Activated naive CD8-positive, alpha-beta T cell (primary cell): ENCODE measurements around the gene SLC36A3.
"Not testable (repeated sequence)": the region's sequence is repeated elsewhere in the genome, so short reads cannot be mapped to it uniquely, and the experiment has no call there.

ENCODE experiments used
- H3K27ac Mint-ChIP-seq: one replicate; pipeline ENCODE4 v1.8.0; 2021; ENCODE audit warnings: mixed read lengths
- H3K27me3 Mint-ChIP-seq: one replicate; pipeline ENCODE4 v1.8.0; 2021; ENCODE audit warnings: mixed read lengths
- H3K36me3 Mint-ChIP-seq: one replicate; pipeline ENCODE4 v1.8.0; 2021; ENCODE audit warnings: mixed read lengths
- H3K4me1 Mint-ChIP-seq: one replicate; pipeline ENCODE4 v1.8.0; 2021; ENCODE audit warnings: low read depth, mixed read lengths
- H3K4me3 Mint-ChIP-seq: one replicate; pipeline ENCODE4 v1.8.0; 2021; ENCODE audit warnings: mild to moderate bottlenecking, mixed read lengths
- H3K9me3 Mint-ChIP-seq: one replicate; pipeline ENCODE4 v1.8.0; 2021; ENCODE audit warnings: low read depth, mixed read lengths

SLC36A3 gene

DNA sequence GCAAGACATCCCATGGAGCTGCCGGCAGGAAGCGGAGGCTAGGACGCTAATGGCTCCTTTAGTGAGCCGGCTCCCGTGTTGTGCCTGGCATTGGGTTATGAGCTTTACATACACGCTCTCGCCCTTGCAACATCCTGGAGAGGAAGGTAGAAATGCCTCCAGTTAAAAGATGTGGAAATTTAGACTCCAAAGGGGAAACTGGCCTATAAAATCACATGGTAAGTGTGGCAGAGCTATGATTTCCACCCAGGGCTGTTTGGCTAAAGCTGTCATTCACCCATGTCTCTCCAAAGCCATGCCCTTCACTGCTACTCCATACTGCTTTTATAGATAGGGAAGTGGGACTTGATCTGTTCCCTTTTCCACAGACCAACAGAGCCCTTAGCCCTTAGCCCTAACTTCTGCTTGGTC is 45.4 kb downstream of the SLC36A3 start:
- Mint-ChIP-seq H3K4me1 (peaks cover 19% of the 10 kb centered on the region), H3K27me3 (no peaks in the 10 kb centered on the region), H3K27ac (no peak overlapping the region), H3K36me3 (peaks cover 5% of the 10 kb centered on the region), H3K4me3 (no peak overlapping the region), H3K9me3 (no peaks in the 10 kb centered on the region)

DNA sequence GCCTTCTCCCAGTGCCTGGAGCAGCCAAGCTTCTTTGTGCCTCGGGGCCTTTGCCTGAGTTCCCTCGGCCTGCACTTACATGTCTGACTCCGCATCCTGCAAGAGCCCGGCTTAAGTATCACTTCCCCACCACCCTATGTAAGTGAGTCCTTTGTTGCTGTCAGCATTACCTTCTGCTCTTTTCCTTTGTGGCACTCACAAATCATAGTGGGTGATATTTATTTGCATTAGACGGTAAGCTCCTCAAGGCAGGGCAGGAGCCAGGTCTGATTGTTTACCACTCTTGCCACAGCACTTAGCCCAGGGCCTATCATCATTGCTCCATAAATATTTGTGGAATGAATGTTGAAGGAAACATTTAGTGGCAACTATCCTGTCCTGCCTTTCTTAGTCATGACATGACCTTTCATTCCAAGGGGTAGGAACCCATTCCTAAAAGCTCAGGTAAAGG is 45.8 kb downstream of the SLC36A3 start:
- Mint-ChIP-seq H3K27ac (no peak overlapping the region), H3K36me3 (peaks cover 5% of the 10 kb centered on the region), H3K9me3 (no peaks in the 10 kb centered on the region), H3K4me1 (peaks cover 19% of the 10 kb centered on the region), H3K27me3 (no peaks in the 10 kb centered on the region), H3K4me3 (no peak overlapping the region)

DNA sequence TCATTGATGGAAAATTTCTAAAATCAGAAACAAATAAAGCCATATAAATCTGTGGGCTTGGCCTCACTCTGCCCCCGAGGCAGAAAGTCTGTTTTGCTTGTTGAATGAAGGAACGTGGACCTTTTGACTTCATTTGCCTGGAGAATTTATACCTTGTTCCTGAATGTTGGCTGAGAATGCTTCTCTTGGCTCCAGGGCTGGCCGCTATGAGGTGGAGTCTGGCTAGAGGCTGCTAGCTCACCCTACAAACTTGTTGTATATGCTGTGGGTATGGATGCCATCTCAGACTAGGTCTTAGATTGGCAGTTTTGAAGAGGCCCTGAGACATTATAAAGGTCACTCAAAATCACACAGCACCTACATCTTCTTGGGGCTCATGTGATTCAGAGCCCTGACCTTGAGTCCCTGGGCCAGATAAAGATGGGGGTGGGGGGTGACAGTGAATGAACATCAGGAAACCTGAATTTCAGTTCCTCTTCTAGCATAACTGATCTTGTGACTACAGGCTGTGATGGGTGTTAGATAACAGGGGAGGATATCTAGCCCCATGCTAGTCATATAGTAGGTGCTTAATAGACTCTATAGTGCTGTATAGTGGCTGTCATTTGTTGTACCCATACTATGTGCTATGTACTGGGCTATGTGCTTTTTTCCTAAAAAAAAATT is 47.8 kb downstream of the SLC36A3 start:
- no peak overlapping the region for H3K27ac Mint-ChIP-seq
- H3K27me3 Mint-ChIP-seq: no peaks in the 10 kb centered on the region
- H3K36me3 Mint-ChIP-seq: no peaks in the 10 kb centered on the region
- H3K4me3 Mint-ChIP-seq: no peak overlapping the region
- H3K4me1 Mint-ChIP-seq: peaks cover 31% of the 10 kb centered on the region
- no peaks in the 10 kb centered on the region for H3K9me3 Mint-ChIP-seq

DNA sequence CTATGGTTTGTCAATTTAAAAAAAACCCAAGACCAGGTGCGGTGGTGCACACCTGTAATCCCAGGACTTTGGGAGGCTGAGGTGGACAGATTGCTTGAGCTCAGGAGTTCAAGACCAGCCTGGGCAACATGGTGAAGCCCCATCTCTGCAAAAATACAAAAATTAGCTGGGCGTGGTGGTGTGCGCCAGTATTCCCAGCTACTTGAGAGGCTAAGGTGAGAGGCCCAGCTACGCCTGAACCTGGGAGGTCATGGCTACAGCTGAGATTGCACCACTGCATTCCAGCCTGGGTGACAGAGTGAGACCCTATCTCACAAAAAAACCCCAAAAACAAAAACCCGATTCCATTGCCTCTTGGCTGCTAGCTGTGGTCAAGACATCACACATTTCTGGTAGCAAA is 48.6 kb downstream of the SLC36A3 start:
- H3K27ac Mint-ChIP-seq, H3K9me3 Mint-ChIP-seq, H3K27me3 Mint-ChIP-seq, H3K36me3 Mint-ChIP-seq, H3K4me3 Mint-ChIP-seq: not testable (repeated sequence)
- H3K4me1 Mint-ChIP-seq: peaks cover 31% of the 10 kb centered on the region

DNA sequence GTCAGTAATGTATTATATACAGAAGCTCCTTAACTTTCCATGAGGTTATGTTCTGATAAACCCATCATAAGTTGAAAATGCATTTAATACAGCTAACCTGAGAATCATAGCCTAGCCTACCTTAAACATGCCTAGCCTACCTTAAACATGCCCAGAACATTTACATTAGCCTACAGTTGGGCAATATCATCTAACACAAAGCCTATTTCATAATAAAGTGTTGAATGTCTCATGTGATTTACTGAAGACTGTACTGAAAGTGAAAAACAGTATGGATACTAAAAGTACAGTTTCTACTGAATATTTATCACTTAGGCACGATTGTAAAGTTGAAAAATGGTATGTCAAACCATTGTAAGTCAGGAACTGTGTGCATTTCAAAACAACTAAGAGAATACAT is 49.0 kb downstream of the SLC36A3 start:
- no peaks in the 10 kb centered on the region for H3K36me3 Mint-ChIP-seq
- no peaks in the 10 kb centered on the region for H3K27me3 Mint-ChIP-seq
- H3K9me3 Mint-ChIP-seq: no peaks in the 10 kb centered on the region
- H3K4me1 Mint-ChIP-seq: peaks cover 31% of the 10 kb centered on the region
- peak overlapping the region; percentile 6 for H3K4me3 Mint-ChIP-seq
- no peak overlapping the region for H3K27ac Mint-ChIP-seq

DNA sequence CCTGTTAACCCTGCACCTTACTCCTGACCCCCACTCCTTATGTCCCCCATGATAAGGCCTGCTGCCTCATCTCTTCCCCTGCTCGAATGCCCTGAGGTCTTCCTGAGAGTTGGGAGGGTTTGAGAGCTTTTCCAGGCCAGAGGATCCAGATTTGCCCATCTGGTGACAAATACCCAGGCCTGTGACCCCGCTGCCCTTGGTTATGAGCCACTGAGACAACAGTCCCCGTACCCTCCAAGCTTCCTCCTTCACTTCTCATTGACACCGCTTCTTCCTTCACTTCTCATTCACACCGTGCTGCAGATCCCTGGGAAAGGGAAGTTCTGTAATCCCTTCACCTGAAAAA is 50.0 kb downstream of the SLC36A3 start:
- H3K27me3 Mint-ChIP-seq: no peaks in the 10 kb centered on the region

DNA sequence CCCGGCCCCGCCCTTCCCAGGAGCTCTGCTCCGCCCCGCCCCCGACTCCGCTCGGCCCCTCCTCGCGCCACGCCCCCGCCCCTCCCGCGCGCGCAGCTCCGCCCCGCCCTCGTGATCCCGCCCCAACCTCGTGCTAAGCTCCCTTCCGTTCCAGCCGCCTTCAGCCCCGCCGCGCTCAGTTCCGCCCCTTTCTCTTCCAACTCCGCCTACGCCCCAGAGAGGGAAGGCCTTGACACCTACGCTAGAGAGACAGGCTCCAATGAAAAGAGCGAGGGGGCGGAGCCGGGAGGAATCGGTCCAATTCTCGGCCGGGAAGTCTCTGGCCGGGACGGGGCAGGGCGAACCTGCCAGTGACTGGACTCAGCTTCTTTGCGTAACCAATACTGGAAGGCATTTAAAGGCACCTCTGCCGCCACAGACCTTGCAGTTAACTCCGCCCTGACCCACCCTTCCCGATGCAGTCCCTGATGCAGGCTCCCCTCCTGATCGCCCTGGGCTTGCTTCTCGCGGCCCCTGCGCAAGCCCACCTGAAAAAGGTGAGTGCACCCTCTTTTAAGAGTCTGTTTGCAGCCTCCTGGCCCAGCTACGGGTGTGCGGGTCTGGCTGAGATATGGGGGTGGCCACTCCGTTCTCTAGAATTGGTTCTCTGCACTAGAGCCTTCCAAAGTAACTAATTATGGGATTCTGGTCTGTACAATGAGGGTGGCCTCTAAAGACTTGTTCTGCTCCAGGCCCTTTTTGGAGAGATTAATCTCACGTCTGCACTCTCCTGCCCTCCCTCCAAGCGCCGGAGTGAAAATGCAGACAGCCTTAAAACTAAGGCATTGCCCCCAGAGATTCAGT is 50.6 kb downstream of the SLC36A3 start, which contains the start of gene GM2A:
GM2A (plus strand) TSS at position 424 of the 843 bp plus-strand sequence; CDS start at position 456, 32 bp downstream.
- Mint-ChIP-seq H3K4me1 (peaks cover 31% of the 10 kb centered on the region), H3K27me3 (no peaks in the 10 kb centered on the region), H3K36me3 (no peaks in the 10 kb centered on the region), H3K27ac (peak within 1 kb of the TSS; percentile 88), H3K9me3 (no peaks in the 10 kb centered on the region), H3K4me3 (peak within 1 kb of the TSS; percentile 94)

More for the DNA sequence above, 50.0 kb downstream of the SLC36A3 start:
- Mint-ChIP-seq H3K4me3 (peak overlapping the region; percentile 94), H3K4me1 (peaks cover 31% of the 10 kb centered on the region), H3K36me3 (no peaks in the 10 kb centered on the region), H3K9me3 (no peaks in the 10 kb centered on the region), H3K27ac (peak overlapping the region; percentile 67)

DNA sequence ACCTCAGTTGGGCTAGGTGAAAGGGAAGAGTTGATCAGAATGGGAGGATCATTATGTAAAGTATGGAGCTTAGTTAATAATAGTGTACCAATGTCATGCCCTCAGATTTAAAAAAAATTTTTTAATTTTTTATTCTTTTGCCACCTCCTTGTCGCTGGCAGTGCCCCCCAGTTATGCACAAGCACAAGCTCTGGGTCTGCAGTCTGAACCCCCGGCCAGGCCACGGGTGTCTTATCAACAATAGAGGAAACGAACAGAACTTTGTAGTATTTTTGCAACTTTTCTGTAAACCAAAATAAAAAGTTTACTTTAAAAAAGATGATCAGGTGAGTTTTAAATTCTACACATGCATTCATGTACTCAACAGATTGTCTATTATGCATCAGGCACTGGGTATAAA is 51.9 kb downstream of the SLC36A3 start:
- H3K27me3 Mint-ChIP-seq: no peaks in the 10 kb centered on the region
- H3K4me1 Mint-ChIP-seq: peaks cover 31% of the 10 kb centered on the region
- H3K36me3 Mint-ChIP-seq: no peaks in the 10 kb centered on the region
- H3K27ac Mint-ChIP-seq: peak overlapping the region; percentile 88
- no peaks in the 10 kb centered on the region for H3K9me3 Mint-ChIP-seq
- H3K4me3 Mint-ChIP-seq: peak overlapping the region; percentile 94

DNA sequence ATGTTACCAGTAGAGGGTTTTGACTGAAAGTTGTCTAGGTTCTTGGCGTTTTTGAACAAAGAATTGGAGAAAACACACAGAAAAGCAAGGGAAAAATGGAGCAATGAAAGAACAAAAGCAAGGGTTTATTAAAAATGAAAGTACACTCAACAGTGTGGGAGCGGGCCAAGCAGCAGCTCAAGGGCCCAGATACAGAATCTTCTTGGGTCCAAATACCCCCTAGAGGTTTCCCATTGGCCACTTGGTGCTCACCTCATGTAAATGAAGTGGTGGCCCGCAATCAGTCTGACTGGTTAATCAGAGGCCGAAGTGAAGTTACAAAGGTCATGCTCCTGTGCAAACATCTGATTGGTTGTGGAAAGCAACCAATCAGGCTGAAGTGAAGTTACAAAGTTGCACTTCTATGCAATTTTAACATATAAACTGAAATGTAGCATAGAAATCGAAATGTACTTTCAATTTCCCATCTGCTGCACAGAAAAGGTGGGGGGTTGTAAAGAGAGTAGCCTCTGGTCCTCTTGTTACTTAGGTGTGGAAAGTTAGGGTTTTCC is 52.5 kb downstream of the SLC36A3 start:
- Mint-ChIP-seq H3K36me3 (no peaks in the 10 kb centered on the region), H3K27me3 (no peaks in the 10 kb centered on the region), H3K27ac (no peak overlapping the region), H3K9me3 (no peaks in the 10 kb centered on the region), H3K4me1 (peaks cover 31% of the 10 kb centered on the region), H3K4me3 (peak overlapping the region; percentile 48)

DNA sequence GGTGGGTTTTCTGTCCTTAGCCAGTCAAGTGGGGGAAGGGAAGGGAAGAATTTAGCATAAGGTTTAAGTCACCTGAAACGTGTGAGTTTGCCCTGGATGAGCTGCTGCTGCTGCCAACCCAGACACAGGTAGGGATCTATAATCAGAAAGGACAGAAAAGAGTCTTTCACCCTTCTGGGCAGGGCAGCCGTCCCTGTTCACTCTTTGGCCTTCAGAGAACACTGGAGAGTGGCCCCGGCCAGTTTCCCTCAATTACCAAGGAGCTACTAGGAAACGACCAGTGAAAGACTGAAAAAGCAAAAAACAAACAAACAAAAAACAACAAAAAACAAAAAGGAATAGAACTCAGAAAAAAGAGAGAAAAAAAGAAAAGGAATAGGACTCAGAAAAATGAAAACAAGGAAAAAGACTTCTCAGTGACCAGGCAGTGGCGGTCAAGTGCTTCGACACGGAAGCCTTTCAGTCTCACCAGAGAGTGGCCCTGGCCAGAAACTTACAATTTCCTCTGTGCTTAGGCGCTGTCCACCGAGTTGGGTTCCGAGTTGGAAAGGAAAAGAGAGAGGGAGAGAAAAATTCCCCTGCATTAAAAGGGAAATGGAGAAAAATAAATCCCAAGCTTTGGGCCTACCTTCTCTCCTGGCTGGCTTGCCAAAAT is 53.1 kb downstream of the SLC36A3 start:
- Mint-ChIP-seq H3K4me1 (peaks cover 26% of the 10 kb centered on the region), H3K36me3 (no peaks in the 10 kb centered on the region), H3K27me3 (no peaks in the 10 kb centered on the region), H3K9me3 (no peaks in the 10 kb centered on the region), H3K27ac (peak overlapping the region; percentile 50), H3K4me3 (no peak overlapping the region)

DNA sequence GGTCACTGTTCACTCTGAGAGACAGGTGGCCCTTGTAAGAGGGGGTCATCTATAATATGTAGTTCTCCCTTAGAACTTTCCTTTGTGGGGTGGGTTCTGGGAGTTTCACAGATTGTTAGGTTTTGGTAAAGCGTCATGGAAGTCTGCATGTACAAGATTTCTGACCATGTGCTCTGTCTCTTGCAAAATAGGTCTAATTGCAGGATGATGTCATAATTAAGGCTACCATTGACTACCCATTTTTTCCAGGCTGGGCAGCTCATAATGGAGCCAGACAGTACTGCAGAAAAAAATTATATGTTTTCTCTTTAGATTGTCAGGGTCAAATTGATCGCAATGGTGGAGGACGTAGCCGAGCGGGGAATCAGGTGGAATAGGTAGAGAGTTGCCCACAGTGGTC is 54.3 kb downstream of the SLC36A3 start:
- Mint-ChIP-seq H3K27me3 (no peaks in the 10 kb centered on the region), H3K9me3 (no peaks in the 10 kb centered on the region), H3K4me3 (no peak overlapping the region), H3K27ac (no peak overlapping the region), H3K36me3 (no peaks in the 10 kb centered on the region), H3K4me1 (peaks cover 20% of the 10 kb centered on the region)

DNA sequence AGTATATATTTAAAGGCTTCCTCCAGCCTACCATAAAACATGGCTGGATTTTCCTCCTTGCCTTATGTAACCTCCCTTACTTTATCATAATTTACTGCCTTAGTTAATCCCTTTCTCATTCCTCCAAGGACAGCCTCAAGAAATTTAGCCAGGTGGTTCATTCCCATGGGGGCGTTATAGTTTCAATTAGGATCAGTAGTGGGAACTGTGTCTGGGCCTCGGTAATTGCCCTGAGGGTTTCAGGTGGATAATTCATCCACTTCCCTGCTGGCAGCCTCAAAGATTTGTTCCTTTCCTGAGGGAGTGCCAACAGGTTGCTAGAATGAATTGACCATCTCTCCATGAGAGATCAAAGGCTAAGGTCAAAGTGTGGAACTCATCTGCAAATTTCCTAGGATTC is 54.9 kb downstream of the SLC36A3 start:
- Mint-ChIP-seq H3K4me3 (no peak overlapping the region), H3K36me3 (no peaks in the 10 kb centered on the region), H3K27me3 (no peaks in the 10 kb centered on the region), H3K9me3 (no peaks in the 10 kb centered on the region), H3K27ac (no peak overlapping the region), H3K4me1 (peaks cover 21% of the 10 kb centered on the region)

DNA sequence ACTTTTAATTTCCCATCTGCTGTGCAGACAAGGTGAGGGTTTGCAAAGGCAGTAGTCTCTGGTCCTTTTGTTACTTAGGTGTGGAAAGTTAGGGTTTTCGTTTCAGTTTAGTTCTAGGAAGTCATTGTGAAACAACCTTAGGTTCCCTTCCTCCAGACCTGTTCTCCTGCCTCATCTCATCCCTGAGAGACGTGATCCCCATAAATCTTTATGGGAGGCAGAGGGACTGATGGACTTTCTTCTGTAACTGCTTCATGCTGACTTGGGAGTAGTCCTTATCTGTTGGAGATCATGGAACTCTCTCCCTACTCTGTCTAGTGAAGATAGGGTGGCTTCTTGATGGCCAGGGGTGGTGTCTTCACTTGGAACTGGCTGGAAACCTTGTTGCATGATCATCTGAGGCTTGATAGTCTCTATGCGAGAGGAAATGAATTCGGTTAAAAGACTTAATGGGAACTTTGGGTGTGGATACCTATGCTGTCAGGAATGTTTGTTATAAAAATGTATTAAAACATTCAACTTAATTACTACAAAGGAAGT is 57.8 kb downstream of the SLC36A3 start:
- Mint-ChIP-seq H3K4me1 (peaks cover 8% of the 10 kb centered on the region), H3K27me3 (no peaks in the 10 kb centered on the region), H3K9me3 (no peaks in the 10 kb centered on the region), H3K36me3 (no peaks in the 10 kb centered on the region), H3K27ac (no peak overlapping the region), H3K4me3 (no peak overlapping the region)

DNA sequence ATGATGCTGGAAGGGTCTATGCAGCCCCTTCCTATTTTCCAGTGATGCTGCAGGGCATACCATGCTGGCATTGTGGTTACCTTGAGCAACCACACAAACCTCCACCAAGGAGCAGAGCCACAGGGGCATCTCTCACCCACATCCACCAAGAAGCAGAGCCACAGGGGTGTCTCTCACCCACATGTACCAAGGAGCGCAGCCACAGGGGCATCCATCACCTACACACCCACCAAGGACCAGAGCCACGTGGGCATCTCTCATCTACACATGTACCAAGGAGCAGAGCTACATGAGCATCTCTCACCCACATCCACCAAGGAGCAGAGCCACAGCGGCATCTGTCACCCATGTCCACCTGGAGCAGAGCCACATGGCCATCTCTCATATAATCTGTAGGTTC is 59.4 kb downstream of the SLC36A3 start:
- Mint-ChIP-seq H3K9me3 (no peaks in the 10 kb centered on the region), H3K27ac (no peak overlapping the region), H3K27me3 (no peaks in the 10 kb centered on the region), H3K4me3 (no peak overlapping the region), H3K36me3 (no peaks in the 10 kb centered on the region), H3K4me1 (peaks cover 9% of the 10 kb centered on the region)

DNA sequence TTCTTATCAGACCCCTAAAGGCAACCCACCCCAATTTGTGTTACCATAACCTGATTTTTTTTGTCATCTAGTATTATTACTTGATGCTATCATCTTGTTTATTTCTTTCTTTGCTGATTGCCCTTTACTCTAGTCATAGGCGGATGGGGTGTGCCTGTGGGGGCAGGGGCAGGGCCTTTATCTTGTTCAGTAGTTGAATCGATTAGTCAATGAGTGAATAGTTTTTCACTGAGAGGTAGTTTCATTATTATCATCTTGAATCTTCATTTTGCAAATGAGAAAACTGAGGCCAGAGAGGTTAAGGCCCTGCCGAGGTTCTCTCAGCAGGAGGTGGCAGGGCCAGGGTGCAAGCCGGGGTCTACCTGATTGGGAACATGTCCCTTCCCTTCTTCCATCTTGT is 60.0 kb downstream of the SLC36A3 start:
- no peak overlapping the region for H3K27ac Mint-ChIP-seq
- H3K36me3 Mint-ChIP-seq: no peaks in the 10 kb centered on the region
- no peaks in the 10 kb centered on the region for H3K27me3 Mint-ChIP-seq
- peaks cover 14% of the 10 kb centered on the region for H3K4me1 Mint-ChIP-seq
- H3K9me3 Mint-ChIP-seq: no peaks in the 10 kb centered on the region
- H3K4me3 Mint-ChIP-seq: no peak overlapping the region
